Uterus (tissue), 2 donors: ENCODE data around the gene HBEGF.

Experiments
- CTCF ChIP-seq, 4 experiments: fragments of 200-600 bp in 2 of 4; fragments of 450-650 bp in 2 of 4; sonication (generic) in 2 of 4; IDR thresholded peaks; one replicate each; pipeline ENCODE4 v1.5.1; 2016 to 2019; ENCODE audit warnings: antibody characterized with exemption in 4 of 4, mild to moderate bottlenecking in 2 of 4, moderate library complexity in 1 of 4
- POLR2A ChIP-seq, 2 donors: fragments of 450-650 bp; IDR thresholded peaks; one replicate each; pipeline ENCODE4 v1.6.1; 2016; ENCODE audit warnings: antibody characterized with exemption in 2 of 2, mild to moderate bottlenecking in 1 of 2, moderate library complexity in 1 of 2

GRCh38 chr5:140298183-140298601, 48.2 kb downstream of the HBEGF start:
- no peak for TF ChIP-seq CTCF (IDR thresholded peaks at IDR 0.05)
- no peak for TF ChIP-seq POLR2A (IDR thresholded peaks at IDR 0.05)
